ENCODE data around the gene IL36B.

GRCh38 chr2:112979731-112980130 lies 72.9 kb downstream of the IL36B start:
- no peak for TF ChIP-seq POLR2AphosphoS5 (IDR thresholded peaks at IDR 0.05)
- no peak for TF ChIP-seq CTCF (IDR thresholded peaks at IDR 0.05)
- no peak for TF ChIP-seq EP300 (IDR thresholded peaks at IDR 0.05)
- no peak for TF ChIP-seq POLR2A (IDR thresholded peaks at IDR 0.05)
